Medulla oblongata (tissue), 1 donor: ENCODE data around the gene CTU2.

Experiments used
- DNase-seq: peaks from one replicate; pipeline ENCODE4 v3.0.0-alpha.2; 2015; ENCODE audit errors: extremely low spot score

CTU2 gene

DNA sequence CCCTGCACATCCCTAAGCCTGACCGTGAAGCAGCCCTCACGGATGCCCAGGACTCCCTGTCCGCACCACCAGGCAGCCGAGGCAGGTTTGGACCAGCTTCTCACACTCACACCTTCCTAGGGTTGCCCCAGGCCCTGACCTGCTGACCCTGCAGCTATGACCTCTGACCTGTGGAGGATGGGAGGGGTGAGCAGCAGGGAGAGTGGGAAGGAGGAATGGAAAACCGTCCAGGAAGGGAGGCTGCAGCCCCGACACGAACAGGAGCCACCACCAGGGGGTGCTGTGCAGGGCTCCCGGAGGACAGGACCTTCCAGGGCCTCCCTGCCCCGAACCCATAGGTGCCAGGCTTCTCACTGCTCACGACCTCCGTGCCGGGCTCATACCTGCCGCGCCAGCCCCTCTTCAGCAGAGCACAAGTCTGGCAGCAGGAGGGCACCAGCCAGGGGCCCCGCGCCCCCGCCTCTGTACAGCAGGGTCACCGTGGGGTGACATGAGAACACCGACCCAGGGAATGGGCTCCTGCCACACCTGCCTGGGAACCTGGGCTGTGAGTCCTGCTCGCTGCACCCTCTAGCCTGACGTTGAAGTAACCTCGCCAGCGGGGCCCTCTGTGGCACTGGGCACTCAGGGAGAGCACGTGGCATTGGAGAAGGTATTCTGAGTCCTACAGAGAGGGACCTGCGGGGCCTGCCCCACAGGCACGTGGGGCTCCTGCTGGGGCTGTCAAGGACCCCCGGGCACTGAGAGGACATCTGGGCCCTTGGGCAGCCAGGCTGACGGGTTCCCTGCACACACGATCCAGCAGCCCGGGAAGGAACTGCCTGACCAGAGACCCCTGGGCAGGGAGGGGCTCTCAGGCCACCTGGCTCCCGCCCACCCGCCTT is 37.6 kb downstream of the CTU2 start:
- peak; percentile 68 for DNase-seq

- DNase-seq: no peak
Observed at GRCh38 chr16:88744577-88745521, 38.5 kb downstream of the CTU2 start.

DNA sequence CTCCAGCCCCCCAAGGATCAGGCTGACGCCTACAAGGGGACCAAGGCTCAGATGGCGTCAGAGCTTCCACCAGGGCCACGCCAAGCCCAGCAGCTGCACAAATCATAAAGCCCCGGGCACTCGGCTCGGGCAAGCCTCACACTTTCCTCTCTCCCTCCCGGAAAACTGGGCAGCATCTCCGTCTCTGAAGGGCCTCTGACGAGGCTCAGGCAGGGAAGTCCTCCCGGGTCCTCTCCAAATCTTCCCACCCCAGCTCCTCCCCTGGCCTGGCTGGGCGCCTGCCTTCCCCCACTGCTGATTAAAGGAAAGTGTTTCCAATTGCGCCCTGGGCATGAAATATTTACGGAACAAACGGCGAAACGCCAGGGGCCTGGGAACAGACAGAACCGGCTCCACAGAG is 40.2 kb downstream of the CTU2 start:
- DNase-seq: peak; percentile 14

DNA sequence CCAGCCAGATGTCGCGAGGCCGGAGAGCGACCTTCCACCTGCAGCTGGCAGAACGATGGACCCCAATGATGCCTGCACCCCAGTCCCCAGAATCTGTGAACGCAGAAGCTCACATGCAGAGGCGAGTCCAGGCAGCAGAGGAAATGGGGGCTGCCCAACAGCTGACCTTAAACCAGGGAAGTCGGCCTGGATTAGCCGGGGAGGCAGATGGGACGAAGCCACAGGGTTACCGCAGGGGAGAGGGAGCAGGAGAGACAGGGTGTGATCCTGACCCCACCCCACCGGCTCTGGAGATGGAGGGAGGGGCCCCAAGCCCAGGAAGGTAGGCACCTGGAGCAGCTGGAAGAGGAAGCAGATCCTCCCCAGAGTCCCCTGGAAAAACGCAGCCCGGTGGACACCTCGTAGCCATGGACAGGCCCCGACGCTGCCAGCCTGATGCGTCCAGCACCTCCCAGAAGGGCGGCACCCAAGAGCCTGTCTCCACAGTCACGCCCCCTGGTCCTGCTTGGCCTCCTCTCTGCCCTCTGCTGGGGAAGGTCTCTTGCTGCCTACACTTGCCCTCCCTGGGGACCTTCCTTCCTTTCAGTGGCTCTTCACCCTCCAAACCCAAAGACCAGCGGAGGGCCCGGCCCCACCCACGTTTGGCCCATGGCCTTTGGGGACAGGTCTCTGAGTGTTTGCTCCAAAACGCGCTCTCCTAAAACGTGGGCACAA is 41.4 kb downstream of the CTU2 start:
- no peak for DNase-seq

DNA sequence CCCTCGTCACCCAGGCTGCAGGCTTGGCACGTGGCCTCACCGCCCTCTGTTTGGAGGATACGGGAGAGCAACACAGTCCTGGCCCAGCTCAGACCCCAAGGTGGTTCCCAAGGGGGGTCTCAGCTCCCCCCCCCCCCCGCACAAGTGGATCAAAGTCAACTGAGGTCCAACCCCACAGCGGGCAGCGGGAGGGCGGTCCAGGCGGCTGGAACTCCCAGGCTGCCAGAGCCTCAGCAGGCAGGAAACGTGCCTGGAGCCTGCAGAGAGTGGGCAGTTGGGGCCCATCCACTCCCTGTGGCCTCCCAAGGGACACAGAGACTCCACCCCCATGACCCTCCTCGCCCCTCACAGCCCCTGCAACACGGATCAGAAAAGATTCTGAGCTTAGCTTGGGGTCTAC is 42.1 kb downstream of the CTU2 start:
- DNase-seq: no peak

DNA sequence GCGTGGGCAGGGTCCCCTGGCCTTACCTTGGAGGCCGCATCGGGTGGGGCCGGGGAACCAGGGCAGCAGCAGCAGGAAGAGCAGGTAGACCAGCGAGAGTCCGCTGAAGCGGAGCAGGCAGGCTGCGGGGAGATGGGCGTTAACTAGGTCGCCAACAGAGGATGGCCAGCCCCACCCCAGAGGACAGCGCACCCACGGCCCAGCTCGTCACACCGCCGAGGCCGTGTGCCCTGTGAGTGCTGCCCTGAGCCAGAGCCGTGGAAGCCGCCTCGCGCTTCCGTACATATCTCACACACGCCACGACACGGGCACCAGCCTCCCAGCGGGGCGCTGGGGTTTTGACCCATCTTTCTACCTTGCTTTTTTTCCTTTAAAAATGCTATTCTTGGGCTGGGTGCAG is 43.1 kb downstream of the CTU2 start:
- DNase-seq: no peak

GRCh38 chr16:88750854-88751253 is 44.6 kb downstream of the CTU2 start:
- DNase-seq: no peak

DNA sequence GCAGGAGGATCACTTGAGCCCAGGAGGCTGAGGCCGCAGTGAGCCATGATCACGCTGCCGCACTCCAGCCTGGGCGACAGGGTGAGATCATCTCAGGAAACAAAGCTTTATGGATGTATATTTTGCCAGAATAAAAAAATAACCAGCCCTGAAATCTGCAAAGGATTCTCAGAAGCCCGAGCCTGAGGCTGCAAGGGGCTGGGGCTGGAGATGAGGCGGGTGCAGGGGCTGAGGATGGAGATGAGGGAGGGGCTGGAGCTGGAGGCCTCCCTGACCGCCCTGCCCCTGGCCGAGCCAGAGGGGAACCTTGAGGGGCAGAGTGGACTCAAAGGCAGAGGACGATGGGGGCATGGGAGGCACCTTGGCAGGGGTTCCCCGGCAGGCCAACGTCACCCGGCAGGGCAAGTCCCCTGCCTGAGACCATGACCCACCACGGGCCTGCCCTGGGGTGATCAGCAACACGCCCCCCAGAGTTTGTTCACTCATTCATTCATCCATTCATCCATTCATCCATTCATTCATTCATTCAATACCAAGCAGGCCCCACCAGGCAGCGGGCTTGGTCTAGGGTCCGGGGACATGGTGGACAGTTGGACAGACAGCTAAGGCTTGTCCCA is 46.2 kb downstream of the CTU2 start:
- no peak for DNase-seq

- no peak for DNase-seq
Observed at GRCh38 chr16:88753191-88753590, 46.9 kb downstream of the CTU2 start.

DNA sequence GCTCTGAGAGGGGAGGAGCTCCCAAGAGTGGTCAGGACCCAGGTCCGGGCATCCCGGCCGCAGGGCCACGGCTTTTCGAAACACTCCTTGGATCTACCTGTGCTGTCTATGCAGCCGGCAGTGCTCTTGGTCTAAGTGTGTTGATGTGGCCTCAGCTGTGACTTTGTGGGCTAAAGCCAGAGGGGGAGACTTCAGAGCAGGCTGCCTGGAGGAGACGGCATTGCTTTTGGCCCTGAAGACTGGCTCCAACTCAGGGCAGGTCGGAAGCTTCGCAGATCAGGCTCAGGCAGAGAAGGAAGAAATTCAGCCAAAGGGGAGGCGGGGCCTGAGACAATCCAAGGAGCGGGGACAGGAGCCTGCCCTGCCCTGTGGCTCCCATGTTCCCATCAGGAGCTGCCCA is 47.3 kb downstream of the CTU2 start:
- DNase-seq: no peak

DNA sequence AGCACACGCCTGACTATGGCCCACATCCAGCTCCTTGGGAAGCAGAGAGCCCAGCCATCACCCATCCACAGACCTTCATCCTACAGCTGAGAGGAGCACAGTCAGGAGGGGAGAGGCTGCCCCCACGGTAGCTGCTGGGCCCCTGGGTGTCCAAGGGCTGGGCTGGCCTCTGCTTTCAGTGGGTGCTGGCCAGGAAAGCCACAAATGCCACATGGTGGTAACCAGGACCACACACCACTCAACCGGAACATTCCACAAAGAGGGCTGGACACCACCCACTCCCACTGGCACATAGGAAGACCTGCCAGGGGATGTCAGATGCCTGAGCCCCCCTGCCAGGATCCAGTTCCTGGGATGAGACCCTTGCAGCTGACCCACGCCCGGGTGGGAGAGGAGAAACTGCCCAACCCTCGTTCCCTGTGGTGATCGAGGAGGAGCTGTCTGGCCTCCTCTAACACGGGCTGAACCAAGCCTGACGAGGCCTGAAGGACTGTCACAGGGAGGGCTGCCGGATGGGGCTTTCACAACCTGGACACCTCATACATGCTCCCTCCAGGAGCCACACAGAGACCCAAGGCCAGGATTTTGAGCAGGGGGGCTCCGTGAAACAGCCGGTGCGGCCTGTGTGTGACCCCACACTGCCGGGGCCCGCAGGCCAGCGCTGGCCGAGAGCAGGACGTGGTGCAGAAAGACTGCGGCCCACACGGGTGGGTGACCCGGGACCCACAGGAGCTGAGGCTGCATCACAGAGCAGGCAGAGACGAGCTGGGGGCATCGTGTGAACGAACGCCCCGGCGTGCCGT is 48.0 kb downstream of the CTU2 start:
- DNase-seq: no peak

- DNase-seq: no peak
Observed at GRCh38 chr16:88754912-88755744, 48.8 kb downstream of the CTU2 start.

- no peak for DNase-seq
Observed at GRCh38 chr16:88755745-88756443, 49.6 kb downstream of the CTU2 start.

GRCh38 chr16:88758227-88758943 is 52.1 kb downstream of the CTU2 start:
- DNase-seq: no peak

DNA sequence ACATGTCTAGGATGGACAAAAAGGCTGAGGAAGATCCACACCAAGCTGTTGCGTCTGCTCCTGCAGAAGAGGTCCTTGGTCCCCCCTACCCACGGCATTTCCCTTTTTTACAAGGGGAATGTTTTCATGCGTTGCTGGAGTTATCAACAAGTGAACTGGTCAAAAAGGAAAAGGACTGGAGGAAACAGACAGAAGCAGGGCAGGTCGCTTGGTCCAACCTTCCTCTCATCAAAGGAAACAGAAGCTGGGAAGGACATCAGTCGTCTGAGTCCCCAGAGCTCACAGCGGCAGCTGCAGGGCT is 52.6 kb downstream of the CTU2 start:
- no peak for DNase-seq

GRCh38 chr16:88759245-88759975 is 53.1 kb downstream of the CTU2 start:
- no peak for DNase-seq

DNA sequence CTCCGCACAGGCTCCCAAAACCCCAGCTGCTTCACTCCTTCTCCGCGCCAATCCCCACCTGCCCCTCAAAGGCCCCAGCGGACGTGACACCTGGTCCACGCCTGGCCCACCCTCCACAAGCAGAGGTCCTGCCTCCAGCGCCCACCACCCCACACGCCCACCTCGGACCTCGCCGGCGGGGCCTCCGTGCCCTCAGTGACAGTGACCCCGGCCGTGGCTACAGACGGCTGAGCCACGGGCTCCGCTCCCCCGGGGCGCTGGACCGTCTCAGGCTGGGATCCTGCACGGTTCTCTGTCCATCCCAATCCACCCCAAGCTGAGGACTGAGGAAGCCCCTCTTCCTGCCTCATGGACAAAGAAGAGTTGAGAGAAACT is 53.7 kb downstream of the CTU2 start:
- no peak for DNase-seq
